Keratinocyte (primary cell): ENCODE data around the gene MCTP2. TPM values are rescaled to one million over a fixed set of nuclear protein-coding genes. Genes with fewer than 3 reads are reported as not detected.
A peak's percentile ranks its signal among the peaks of the same experiment; 100 is the strongest.

Experiments
- DNase-seq: peaks from one replicate; pipeline ENCODE4 v3.0.0-alpha.2; 2011; ENCODE audit warnings: low read depth, missing footprints, low spot score
- FAIRE-seq: peaks from 2 replicates; lab custom pipeline; 2011; peaks lifted over from hg19 to GRCh38; lab: Jason Lieb, UNC
- H2AFZ ChIP-seq: 2 replicates; pipeline ENCODE4 v1.6.0; 2012; ENCODE audit warnings: low read length, control low read depth, inconsistent platforms; ENCODE audit not compliant: control insufficient read depth
- H3K27ac ChIP-seq: 2 replicates; pipeline ENCODE4 v1.5.1; 2011; ENCODE audit warnings: low read length; ENCODE audit not compliant: control insufficient read depth, insufficient read depth
- H3K27me3 ChIP-seq: 3 replicates; pipeline ENCODE4 v1.6.0; 2011; ENCODE audit warnings: low read length; ENCODE audit not compliant: control insufficient read depth, insufficient read depth; ENCODE audit errors: extremely low read depth
- H3K36me3 ChIP-seq, 2 experiments: 2 replicates in 1 of 2; 3 replicates in 1 of 2; pipeline ENCODE4 v1.5.1; 2011; ENCODE audit warnings: low read length in 2 of 2, mild to moderate bottlenecking in 1 of 2; ENCODE audit not compliant: control insufficient read depth in 2 of 2, insufficient read depth in 2 of 2; ENCODE audit errors: extremely low read depth in 1 of 2
- H3K4me1 ChIP-seq: 3 replicates; pipeline ENCODE4 v1.5.1; 2011; ENCODE audit warnings: low read length; ENCODE audit not compliant: control insufficient read depth, insufficient read depth; ENCODE audit errors: extremely low read depth
- H3K4me2 ChIP-seq: 3 replicates; pipeline ENCODE4 v1.6.0; 2011; ENCODE audit warnings: low read depth, low read length; ENCODE audit not compliant: control insufficient read depth, insufficient read depth; ENCODE audit errors: extremely low read depth
- H3K4me3 ChIP-seq, 3 experiments: fragments of 200-600 bp in 1 of 3; sonication (generic) in 1 of 3; 2 replicates in 2 of 3; 3 replicates in 1 of 3; pipeline ENCODE4 v1.5.1; 2011 to 2016; ENCODE audit warnings: low read length in 3 of 3, mild to moderate bottlenecking in 3 of 3, control low read depth in 2 of 3, inconsistent platforms in 1 of 3, low read depth in 1 of 3, mixed read lengths in 1 of 3, mixed run types in 1 of 3, moderate library complexity in 1 of 3; ENCODE audit not compliant: control insufficient read depth in 2 of 3, insufficient read depth in 2 of 3; ENCODE audit errors: extremely low read depth in 1 of 3
- H3K79me2 ChIP-seq: 2 replicates; pipeline ENCODE4 v1.6.0; 2012; ENCODE audit warnings: low read length; ENCODE audit not compliant: control insufficient read depth, insufficient read depth
- H3K9ac ChIP-seq: 3 replicates; pipeline ENCODE4 v1.6.0; 2011; ENCODE audit warnings: low read length; ENCODE audit not compliant: control insufficient read depth, insufficient read depth; ENCODE audit errors: extremely low read depth
- H3K9me1 ChIP-seq: 3 replicates; pipeline ENCODE4 v1.6.0; 2011; ENCODE audit warnings: low read length; ENCODE audit not compliant: control insufficient read depth, insufficient read depth; ENCODE audit errors: extremely low read depth
- H3K9me3 ChIP-seq: 2 replicates; pipeline ENCODE4 v1.5.1; 2012; ENCODE audit warnings: low read depth, low read length; ENCODE audit not compliant: control insufficient read depth
- H4K20me1 ChIP-seq: 3 replicates; pipeline ENCODE4 v1.6.0; 2011; ENCODE audit warnings: low read length; ENCODE audit not compliant: control insufficient read depth, insufficient read depth; ENCODE audit errors: extremely low read depth
- CTCF ChIP-seq, 3 experiments: IDR thresholded peaks in 1 of 3; conservative IDR thresholded peaks in 1 of 3; optimal IDR thresholded peaks in 1 of 3; 2 replicates in 2 of 3; 3 replicates in 1 of 3; pipeline versions ENCODE3 to v1.5.1; 2011; ENCODE audit warnings: low read length in 3 of 3, mild to moderate bottlenecking in 3 of 3, moderate library complexity in 2 of 3, control low read depth in 1 of 3, inconsistent platforms in 1 of 3; ENCODE audit not compliant: insufficient read depth in 2 of 3; ENCODE audit errors: extremely low read depth in 1 of 3
- EZH2 ChIP-seq: IDR thresholded peaks from one replicate; pipeline ENCODE4 v1.6.1; 2012; ENCODE audit warnings: inconsistent platforms, mild to moderate bottlenecking, low read length, moderate library complexity
- dilution Hi-C: fragments of 300-500 bp; cut with MboI; formaldehyde crosslinking; loops from one replicate; pipeline ENCODE4 v1.7.0; 2020; ENCODE audit warnings: low sequenced_read_pairs; ENCODE audit not compliant: extremely low pct_ligation_motif_present
- polyA plus RNA-seq, 5 experiments: library from polyadenylated mRNA; depleted of rRNA in 3 of 5; stranded (reverse) in 3 of 5; stranded (forward) in 1 of 5; unstranded in 1 of 5; fragments of >200 nt; gene quantifications; 1 replicate in 1 of 5; 2 replicates in 3 of 5; 3 replicates in 1 of 5; pipeline versions ENCODE4 v1.2.1 to v1.2.3, GENCODE V29; 2011 to 2012; ENCODE audit warnings: missing spikeins in 2 of 5, low read depth in 1 of 5, low replicate concordance in 1 of 5

MCTP2 gene
- polyA plus RNA-seq, 1 donor (not counting 4 experiments of a cell fraction or from before 2014, with no cell fraction given): 22.0 TPM

DNA sequence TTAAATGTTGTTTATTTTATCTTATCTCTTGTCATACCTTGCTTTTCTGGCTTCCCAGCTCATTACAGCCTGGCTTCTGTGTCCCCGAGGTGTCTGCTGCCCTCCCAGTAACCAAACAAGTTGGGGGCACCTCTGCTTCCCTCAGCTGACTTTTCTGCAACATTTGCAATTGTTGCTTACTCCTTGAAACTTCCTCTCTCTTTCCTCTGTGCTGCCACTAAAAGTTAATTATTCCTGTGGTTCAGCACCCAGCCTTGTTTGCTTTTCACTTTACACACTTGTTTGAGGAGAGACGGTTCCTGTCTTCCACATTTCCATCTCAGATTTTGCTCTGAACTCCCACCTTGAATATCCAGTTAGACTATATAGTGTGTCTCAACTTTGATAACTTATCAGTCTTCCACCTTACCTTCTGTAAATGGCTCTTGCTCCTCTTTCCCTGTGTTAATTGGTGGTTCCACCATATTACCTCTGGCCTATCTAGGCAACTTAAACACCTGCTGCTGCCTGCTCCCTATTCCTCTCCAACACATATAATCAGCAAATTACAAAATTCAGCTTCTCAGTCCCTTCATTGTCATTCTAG is 21.6 kb downstream of the MCTP2 start:
- Histone ChIP-seq H2AFZ (no peak overlapping the region), H3K27ac (no peak overlapping the region), H4K20me1 (no peaks in the 10 kb centered on the region), H3K4me1 (peaks cover 4% of the 10 kb centered on the region), H3K9ac (no peak overlapping the region), H3K27me3 (no peaks in the 10 kb centered on the region), H3K79me2 (peaks cover 33% of the 10 kb centered on the region), H3K4me3 (no peak overlapping the region), H3K9me1 (no peaks in the 10 kb centered on the region), H3K9me3 (no peaks in the 10 kb centered on the region), H3K4me2 (no peak overlapping the region), H3K36me3 (no peaks in the 10 kb centered on the region)
- TF ChIP-seq CTCF (optimal IDR thresholded peaks at IDR 0.05 in 1 of 3, IDR thresholded peaks at IDR 0.05 in 1 of 3, conservative IDR thresholded peaks at IDR 0.05 in 1 of 3; ENCODE audit: extremely low read depth in 1 of 3, insufficient read depth in 2 of 3, low read length in 3 of 3): no peak
- no peak for TF ChIP-seq EZH2
- dilution Hi-C loops: no loop called here
- DNase-seq: no peak
- FAIRE-seq: no peak

- Histone ChIP-seq H3K27me3 (no peaks in the 10 kb centered on the region), H4K20me1 (no peaks in the 10 kb centered on the region), H3K9me3 (no peaks in the 10 kb centered on the region), H2AFZ (no peak overlapping the region), H3K4me3 (no peak overlapping the region), H3K36me3 (no peaks in the 10 kb centered on the region), H3K4me1 (peaks cover 4% of the 10 kb centered on the region), H3K9ac (no peak overlapping the region), H3K27ac (no peak overlapping the region), H3K9me1 (no peaks in the 10 kb centered on the region), H3K79me2 (peaks cover 29% of the 10 kb centered on the region), H3K4me2 (no peak overlapping the region)
- no peak for DNase-seq
- FAIRE-seq: peak; percentile 52
- TF ChIP-seq CTCF (optimal IDR thresholded peaks at IDR 0.05 in 1 of 3, IDR thresholded peaks at IDR 0.05 in 1 of 3, conservative IDR thresholded peaks at IDR 0.05 in 1 of 3; ENCODE audit: extremely low read depth in 1 of 3, insufficient read depth in 2 of 3, low read length in 3 of 3) (no peak), EZH2 (no peak)
- dilution Hi-C loops: no loop called here
Measured at GRCh38 chr15:94253742-94254141, 22.4 kb downstream of the MCTP2 start.
